IPS-18c (cell line): ENCODE measurements around the gene SKI.

Experiments
- H3K4me3 ChIP-seq: 2 replicates; pipeline ENCODE4 v1.7.0; 2013; ENCODE audit warnings: low read depth, mild to moderate bottlenecking, low read length, moderate library complexity; ENCODE audit not compliant: insufficient read depth
- H3K9me3 ChIP-seq: one replicate; pipeline ENCODE4 v1.6.1; 2013; ENCODE audit warnings: mild to moderate bottlenecking, low read length, moderate library complexity; ENCODE audit not compliant: control insufficient read depth, insufficient read depth

SKI gene

GRCh38 chr1:2312515-2313301, 84.6 kb downstream of the SKI start:
- H3K9me3 ChIP-seq: no peaks in the 10 kb centered on the region
- no peak overlapping the region for H3K4me3 ChIP-seq

DNA sequence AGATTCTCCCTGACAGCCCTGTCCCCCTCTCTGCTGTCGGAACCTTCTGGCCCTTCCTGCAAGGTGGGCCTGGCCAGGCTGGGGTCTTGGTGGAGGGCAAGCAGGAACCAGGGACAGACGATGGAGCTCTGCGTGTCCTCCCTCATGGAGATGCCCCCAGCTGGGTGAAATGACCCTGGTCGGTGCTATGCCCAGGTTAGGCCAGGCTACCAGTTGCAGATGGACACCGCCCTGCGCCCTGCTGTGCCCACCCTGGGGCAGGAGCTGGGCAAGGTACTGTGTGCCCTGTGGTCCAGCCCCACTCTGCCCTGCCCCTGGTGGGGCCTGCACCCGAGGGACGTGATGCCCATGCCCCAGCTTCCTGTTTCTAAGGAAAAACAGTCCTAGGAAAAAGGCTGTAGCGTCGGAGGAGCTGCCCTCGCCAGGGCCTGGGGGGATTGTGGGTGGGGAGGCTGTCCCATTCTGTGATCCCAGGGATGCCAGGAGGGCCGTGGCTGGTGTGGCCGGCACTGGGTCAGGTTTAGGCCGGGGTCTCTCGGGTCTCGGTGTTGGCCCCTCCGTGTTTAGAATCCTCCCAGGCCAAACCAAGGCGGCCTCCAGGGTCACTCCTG, 85.6 kb downstream of the SKI start:
- no peaks in the 10 kb centered on the region for H3K9me3 ChIP-seq
- peak overlapping the region; percentile 49 for H3K4me3 ChIP-seq

- peak overlapping the region; percentile 49 for H3K4me3 ChIP-seq
- H3K9me3 ChIP-seq: no peaks in the 10 kb centered on the region
These were observed 86.2 kb downstream of the SKI start for GRCh38 chr1:2314273-2314802.

DNA sequence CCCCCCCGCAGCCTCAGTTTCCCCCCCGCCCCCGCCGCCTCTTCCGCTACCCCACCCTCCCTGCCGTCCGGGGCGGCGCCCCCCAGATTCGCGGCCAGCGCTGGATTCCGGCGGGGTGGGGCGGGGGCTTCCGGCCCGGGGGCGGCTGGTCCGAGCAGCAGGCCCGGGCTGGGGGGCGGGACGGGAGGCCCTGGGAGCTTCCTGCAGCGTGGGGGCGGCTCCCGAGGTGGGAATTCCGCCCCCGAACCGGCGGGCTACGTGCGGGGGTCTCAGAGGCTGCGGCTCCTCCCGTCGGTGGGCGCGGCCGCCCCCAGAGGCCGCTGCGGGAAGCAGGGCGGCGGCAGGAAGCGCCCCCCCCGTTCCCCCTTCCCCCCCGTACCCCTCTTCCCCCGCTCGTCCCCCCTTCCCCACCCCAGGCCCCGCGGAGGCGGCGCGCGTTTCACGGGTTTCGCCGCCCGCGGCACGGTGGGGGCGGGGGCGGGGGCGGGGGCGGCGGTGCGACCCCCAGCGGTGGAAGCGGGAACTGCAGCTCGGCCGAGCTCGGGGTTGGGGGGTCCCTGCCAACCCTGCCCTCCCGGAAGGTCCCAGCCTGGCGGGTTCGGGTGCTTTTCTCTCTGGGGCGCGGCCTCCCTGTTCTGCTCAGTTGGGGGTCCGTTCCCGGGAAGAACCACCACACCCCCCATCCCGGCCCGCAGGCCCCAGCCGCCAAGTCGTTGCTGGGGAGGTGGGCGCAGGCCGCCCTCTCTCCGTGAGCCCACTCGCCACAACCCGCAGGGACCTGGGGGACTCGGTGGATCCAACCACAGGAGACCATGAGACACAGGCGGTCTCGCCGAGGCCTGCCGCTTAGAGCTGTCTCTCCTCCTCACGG, 86.9 kb downstream of the SKI start:
- peak overlapping the region; percentile 20; the same call in 1 of the 2 replicates for H3K4me3 ChIP-seq

GRCh38 chr1:2315674-2316450, 87.7 kb downstream of the SKI start:
- no peak overlapping the region for H3K4me3 ChIP-seq

More for the DNA sequence above, 86.9 kb downstream of the SKI start:
- no peaks in the 10 kb centered on the region for H3K9me3 ChIP-seq

GRCh38 chr1:2316451-2316961, 88.4 kb downstream of the SKI start:
- no peaks in the 10 kb centered on the region for H3K9me3 ChIP-seq
- H3K4me3 ChIP-seq: no peak overlapping the region

More at GRCh38 chr1:2315674-2316450, 87.7 kb downstream of the SKI start:
- H3K9me3 ChIP-seq: no peaks in the 10 kb centered on the region

DNA sequence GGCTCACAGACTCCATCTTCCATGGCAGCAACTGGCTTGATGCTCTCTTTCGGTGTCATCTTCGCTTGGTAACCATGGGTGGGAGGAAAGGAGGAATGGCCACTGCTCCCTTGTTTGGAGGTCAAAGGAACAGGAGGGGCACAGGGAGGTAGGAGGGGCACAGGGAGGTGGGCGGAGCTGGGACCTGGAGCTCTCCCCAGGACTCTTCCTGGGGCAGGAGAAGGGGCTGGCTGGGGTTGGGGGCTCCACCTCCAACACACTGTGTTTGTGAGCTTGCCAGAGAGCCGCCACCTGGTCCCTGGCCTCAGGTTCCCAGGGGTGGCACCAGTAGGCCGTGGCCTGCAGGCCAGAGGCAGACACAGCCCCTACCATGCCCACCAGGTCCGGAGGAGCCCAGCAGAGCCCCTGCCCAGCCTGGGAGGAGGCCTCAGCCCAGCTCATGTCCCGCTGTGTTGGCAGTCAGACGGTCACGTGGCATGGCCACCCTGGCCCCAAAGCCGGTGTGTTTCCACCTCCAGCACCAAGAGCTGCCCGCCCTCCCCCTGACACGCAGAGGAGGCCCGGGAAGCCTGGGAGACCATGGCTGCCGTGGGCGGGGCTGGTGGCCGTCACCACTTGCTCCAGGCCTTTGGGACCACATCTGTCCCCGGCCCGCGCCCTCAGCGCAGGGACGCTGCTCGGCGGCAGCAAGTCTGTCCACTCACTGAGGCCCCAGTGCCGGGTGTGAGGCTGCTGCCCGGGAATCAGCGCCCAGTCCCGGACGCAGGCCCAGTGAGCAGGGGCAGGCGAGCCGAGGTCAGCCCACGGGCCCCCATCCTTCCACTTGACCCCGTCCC, 89.3 kb downstream of the SKI start:
- no peaks in the 10 kb centered on the region for H3K9me3 ChIP-seq

GRCh38 chr1:2318314-2319278, 90.5 kb downstream of the SKI start:
- no peaks in the 10 kb centered on the region for H3K9me3 ChIP-seq
- no peak overlapping the region for H3K4me3 ChIP-seq

More for the DNA sequence above, 89.3 kb downstream of the SKI start:
- no peak overlapping the region; the same call in 1 of the 2 replicates for H3K4me3 ChIP-seq

- Histone ChIP-seq H3K9me3 (no peaks in the 10 kb centered on the region), H3K4me3 (no peak overlapping the region)
These were observed 91.2 kb downstream of the SKI start for GRCh38 chr1:2319291-2319690.

- no peaks in the 10 kb centered on the region for H3K9me3 ChIP-seq
- H3K4me3 ChIP-seq: no peak overlapping the region
These were observed 91.9 kb downstream of the SKI start for GRCh38 chr1:2320006-2320405.

- Histone ChIP-seq H3K4me3 (no peak overlapping the region), H3K9me3 (no peaks in the 10 kb centered on the region)
These were observed 92.9 kb downstream of the SKI start for GRCh38 chr1:2320760-2321667.

DNA sequence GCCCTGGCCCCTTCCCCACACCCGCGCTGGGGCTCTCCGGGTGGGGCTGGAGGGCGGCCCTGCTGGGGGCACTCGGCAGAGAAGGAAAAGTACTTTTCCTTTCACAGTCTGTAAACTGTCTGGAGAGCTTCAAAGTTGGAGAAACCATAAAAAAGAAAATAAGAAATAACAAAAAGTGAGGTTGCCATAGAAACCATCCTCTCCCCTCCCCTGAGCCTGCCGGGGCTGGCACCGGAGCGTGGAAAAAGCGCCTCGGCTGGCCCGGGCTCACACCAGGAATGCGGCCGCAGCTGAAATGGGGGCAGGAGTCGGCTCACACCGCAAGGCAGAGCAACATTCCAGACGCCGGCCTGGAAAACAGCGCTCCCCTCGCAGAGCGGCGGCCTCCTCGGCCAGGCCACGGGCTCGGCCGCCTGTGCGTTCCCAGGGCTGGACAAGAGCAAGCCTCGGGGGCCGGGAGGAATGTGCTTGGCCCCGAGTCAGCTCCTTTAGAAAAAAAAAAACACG, 94.0 kb downstream of the SKI start:
- Histone ChIP-seq H3K9me3 (no peaks in the 10 kb centered on the region), H3K4me3 (no peak overlapping the region)

DNA sequence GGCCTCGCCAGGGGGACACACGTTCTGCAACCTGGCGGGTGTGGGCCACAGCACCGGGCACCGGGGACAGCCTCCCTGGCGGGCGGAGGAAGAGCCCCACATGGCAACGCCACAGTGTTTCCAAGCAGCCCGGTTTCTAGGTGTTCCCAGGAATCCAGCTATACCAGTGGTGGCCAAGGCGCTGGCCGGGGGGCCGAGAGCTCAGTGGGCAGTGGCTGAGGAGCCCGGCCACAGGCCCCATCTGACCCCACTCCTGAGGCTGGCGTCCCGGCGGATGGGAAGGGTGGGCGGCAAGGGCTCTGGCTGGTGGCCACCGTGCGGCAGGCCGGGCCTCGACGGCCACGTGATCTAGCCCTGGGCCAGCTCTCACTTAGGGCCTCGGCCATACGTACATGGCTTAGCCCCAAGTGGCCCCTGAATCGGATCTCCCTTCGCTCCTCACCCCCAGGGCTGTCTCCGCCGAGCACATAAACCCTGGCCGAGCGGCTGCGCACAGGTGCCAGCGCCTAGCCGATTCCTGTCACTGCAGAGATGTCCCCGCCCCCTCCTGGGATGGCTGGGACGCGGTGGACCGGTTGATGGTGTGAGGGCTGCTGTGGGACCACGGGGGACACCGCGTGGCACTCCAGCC, 94.6 kb downstream of the SKI start:
- no peaks in the 10 kb centered on the region for H3K9me3 ChIP-seq
- H3K4me3 ChIP-seq: no peak overlapping the region
